Suppressor macrophage treated with lipopolysaccharide for 1 hour (primary cell): ENCODE data around the gene CACNA1C.
"Not testable (repeated sequence)": the region's sequence is repeated elsewhere in the genome, so short reads cannot be mapped to it uniquely, and the experiment has no call there.

Experiments
- DNase-seq, 3 donors: peaks; one replicate each; pipeline ENCODE4 v3.0.0-alpha.2; 2020 to 2022

The CACNA1C gene

DNA sequence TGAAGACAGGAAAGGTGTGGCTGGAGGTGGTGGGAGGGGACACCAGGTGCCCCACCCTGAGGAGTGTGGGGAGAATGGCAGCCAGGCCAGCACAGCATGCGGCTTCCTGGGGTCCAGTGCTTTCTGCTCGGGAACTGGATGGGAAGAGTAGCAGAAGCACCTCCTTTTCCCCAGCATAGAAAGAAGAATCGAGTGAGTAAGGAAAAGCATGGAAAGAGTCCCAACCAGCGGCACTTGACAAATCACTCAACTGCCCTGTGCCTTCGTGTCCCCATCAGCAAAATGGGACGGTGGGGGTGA is 631.2 kb downstream of the CACNA1C start:
- DNase-seq, result not testable (repeated sequence)

- DNase-seq, result not testable (repeated sequence)
Measured at GRCh38 chr12:2685620-2686279, 633.0 kb downstream of the CACNA1C start.

DNA sequence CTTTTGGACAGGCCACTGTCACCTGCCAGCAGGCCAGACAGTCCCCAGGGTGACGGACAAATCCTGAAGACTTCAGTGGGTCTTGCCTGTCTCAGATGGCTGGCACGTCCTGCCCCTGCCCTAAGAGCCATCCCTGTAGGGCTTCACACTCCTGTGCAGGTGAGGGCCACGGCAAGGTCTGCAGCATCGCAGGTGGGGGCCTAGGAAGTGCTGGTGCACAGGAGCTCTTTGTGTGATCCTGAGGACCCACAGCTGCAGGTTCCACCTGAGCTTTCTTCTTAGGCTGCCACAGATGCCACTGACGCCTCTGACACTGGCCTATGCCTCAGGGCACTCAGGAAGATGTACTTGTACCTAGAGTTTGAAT is 633.5 kb downstream of the CACNA1C start:
- DNase-seq, result no peak

DNA sequence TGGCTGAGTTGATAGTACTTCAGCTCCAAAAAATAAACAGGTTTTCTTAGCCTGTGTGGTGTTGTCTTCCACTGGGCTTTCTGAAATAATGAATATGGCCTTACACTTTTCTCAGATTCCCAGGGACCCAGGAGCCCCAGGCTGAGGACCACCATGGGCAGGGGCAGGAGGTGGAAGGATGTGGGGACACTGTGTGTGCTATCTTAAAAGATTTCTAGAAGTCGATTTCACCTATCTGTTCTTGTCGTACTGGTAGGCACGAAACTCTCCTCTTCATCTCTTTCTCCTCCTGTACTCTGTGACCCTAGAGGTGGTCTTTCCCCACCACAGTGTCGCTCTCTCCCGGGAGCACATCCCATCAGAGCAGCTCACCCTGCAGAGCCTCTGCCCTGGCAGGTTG is 634.3 kb downstream of the CACNA1C start:
- no peak for DNase-seq

DNA sequence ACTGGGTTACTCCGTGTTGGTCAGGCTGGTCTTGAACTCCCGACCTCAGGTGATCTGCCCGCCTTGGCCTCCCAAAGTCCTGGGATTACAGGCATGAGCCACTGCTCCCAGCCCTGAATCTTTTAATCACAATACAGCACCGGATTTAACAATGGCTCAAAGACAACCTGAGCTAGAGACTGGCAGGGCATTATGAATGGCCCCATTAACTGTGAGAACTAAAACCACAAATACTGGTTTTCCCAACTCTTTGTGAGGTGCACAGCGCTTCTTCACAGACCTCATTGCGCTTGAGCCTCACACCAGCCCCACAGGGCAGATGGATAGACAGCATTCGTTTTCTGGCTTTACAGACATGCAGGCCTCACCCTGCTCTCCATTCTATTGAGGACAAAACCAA is 634.9 kb downstream of the CACNA1C start:
- no peak for DNase-seq

DNA sequence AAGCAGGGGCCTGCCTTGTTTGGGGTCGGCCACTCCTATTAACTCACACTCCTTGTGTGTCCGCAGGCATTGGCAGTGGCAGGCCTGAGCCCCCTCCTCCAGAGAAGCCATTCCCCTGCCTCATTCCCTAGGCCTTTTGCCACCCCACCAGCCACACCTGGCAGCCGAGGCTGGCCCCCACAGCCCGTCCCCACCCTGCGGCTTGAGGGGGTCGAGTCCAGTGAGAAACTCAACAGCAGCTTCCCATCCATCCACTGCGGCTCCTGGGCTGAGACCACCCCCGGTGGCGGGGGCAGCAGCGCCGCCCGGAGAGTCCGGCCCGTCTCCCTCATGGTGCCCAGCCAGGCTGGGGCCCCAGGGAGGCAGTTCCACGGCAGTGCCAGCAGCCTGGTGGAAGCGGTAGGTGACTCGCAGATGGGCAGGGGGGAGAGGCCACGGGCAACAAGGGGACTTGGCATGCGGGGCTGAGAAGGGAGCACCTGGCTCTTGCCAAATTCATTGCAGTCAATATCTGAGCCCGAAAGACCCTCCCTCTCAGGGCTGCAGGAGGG is 635.7 kb downstream of the CACNA1C start:
- DNase-seq, result no peak

DNA sequence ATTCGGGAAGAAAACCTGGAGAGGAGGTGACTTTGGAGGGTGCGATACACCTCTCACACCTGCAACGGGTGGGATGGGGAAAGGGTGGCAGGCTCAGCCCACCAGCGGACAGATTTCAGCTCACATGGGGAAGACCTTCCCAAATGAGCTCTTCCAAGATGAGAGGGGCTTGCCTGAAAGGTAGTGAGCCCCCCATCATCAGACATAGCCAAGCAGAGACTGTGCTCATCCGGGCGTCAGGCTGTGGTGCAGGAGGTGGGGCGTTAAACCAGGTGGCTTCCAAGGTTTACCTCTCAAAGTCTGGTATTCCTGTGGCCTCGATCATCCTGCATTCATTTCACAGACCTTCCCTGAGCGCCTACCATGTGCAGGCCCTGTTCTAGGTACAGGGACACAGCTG is 636.6 kb downstream of the CACNA1C start:
- no peak for DNase-seq

DNA sequence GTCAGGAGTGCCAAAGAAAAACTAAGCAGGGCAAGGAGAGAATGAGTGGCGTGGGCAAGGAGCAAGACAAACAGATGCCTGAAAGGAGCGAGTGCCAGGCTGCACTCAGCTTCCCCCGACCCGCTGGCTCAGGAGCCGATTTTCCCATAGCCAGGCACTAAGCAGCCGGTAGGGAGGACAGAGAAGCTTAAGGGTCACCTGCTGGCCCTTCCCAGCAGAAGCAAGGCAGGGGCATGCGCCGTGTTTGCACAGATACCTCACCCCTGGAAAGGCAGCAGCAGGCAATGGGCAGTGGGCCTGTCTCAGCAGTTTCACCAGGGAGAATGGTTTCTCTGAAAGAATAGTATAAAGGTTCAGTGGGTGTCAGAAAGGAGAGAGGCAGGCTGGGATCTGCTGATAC is 637.1 kb downstream of the CACNA1C start:
- DNase-seq, result no peak

DNA sequence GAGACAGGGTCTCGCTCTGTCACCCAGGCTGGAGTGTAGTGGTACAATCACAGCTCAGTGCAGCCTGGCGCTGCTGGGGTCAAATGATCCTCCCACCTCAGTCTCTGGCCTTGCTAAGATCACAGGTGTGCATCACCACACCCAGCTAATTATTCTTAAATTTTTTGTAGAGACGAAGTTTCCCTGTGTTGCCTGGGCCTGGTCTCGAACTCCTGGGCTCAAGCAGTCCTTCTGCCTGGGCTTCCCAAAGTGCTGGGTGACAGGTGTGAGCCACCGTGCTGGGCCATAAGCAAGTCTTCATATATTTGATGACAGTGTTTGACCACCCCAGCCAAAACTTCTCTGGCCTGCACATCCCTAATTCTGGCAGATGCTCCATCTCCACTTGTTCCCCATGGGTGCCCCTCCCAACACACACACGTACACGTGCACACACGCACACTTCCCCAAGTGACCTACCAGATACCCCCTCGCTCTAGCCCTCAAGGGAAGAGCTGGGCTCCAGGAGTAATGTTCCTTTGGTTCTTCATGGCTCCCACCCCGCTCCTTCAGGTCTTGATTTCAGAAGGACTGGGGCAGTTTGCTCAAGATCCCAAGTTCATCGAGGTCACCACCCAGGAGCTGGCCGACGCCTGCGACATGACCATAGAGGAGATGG is 637.7 kb downstream of the CACNA1C start:
- DNase-seq, result no peak

DNA sequence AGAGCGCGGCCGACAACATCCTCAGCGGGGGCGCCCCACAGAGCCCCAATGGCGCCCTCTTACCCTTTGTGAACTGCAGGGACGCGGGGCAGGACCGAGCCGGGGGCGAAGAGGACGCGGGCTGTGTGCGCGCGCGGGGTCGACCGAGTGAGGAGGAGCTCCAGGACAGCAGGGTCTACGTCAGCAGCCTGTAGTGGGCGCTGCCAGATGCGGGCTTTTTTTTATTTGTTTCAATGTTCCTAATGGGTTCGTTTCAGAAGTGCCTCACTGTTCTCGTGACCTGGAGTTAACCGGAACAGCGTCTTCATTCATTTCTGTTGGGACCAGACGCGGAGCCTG is 638.2 kb downstream of the CACNA1C start:
- DNase-seq, result peak; percentile 58 to 64 (median 63)

DNA sequence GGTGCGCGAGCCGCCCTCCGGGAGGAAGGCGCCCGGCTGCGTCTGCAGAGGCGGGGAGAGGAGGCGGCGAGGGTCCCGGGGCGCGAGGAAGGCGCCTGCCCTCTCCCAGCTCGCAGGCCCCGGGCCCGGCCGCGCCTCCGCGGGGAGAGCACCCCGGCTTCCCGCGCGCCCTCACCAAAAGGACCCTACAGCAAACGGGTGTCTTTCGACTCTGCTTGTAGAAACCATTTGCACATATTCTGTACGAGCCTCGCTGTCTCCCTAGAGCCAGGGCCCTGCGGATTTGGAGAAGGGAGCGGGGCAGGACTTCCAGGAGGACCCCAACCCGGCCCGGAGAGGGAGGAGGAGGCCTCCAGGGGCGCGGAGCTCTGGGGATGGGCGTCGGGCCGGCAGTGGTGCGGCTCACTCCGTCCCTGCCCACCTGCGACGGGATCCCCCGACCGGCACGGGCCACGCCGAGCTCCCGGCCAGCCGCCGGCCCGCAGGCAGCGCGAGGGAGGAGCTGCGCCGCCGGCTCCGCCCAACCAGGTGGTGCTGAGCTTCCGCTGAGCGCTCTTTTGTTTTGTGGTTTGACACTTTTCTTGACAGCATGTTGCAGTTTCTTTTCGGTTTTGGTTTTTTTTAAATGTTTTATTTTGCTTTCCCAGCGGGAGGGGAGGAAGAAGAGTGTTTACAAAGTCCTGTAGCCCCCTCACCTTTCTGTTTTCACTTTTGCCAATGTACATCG is 638.7 kb downstream of the CACNA1C start:
- DNase-seq, result peak in 1 of 3 donors; percentile 25

DNA sequence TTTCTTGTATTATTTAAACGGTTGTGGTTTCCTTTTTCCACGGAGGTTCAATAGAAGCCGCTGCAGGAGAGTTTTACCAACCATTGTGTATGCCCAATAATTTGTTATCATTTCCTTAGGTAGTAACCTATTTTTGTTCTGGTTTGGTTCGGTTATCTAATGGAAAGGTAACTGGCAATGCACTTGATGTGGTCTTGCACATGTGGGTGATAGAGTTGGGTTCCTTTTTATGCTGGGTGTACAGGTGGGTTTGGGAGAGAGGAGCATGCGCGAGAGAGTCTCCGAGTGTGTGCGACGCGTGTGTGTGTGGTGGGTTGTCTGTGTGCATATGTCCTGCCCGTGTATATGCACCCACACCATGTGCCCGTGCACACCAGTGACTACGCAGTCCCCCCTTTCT is 639.3 kb downstream of the CACNA1C start:
- DNase-seq, result no peak

GRCh38 chr12:2693244-2693860 is 640.6 kb downstream of the CACNA1C start:
- DNase-seq, result peak; percentile 32 to 38 (median 33)

GRCh38 chr12:2693980-2694610 is 641.3 kb downstream of the CACNA1C start:
- DNase-seq, result no peak

- peak; percentile 41 to 63 (median 49) for DNase-seq
Measured at GRCh38 chr12:2696136-2696535, 643.3 kb downstream of the CACNA1C start.

- no peak for DNase-seq
Measured at GRCh38 chr12:2697057-2697800, 644.4 kb downstream of the CACNA1C start.

DNA sequence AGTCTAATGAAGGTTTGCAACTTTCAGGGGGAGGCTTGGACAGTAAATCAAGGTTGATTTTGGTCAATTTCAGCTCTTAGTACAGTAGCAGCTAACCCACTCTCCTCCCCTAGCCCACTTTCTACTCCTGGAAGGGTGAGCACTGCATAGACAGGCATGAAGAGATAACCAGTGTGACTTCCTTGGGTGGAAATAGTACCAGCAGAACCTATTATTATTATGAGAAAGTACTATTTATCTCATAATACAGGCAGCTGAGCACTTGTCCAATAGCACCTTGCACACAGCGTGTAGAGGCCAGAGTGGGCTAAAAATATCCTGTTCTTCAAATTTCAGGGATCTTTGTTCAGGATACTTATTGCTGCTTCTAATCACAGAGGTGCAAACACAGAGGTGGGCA is 645.8 kb downstream of the CACNA1C start:
- no peak for DNase-seq

DNA sequence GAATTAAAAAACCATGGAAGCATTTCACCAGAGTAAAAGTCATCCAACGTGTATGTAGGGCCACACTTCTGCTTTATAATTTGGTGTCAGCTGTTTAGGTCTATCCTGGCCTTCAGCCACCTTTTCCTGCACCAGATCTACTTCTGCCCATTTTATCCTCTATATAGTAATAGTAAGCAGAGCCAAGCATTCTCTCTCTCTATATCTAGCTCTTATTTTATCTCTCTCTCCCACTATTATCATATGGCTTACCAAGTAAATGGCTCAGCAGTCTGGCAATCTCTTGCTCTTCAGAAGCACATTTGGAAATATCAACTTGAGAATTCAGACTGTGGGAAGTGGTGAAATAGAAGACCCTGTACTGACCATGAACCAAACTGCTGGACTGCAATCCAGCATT is 657.9 kb downstream of the CACNA1C start:
- DNase-seq, result no peak

- DNase-seq, result no peak
Measured at GRCh38 chr12:2719392-2719791, 666.6 kb downstream of the CACNA1C start.

GRCh38 chr12:2722806-2723205 is 670.0 kb downstream of the CACNA1C start:
- DNase-seq, result no peak

GRCh38 chr12:2732290-2732689 is 679.5 kb downstream of the CACNA1C start:
- DNase-seq, result peak in 1 of 3 donors; percentile 1
